Testis (tissue), 3 donors: Measurements from ENCODE around the gene UBTF. TPM values are rescaled to one million over a fixed set of nuclear protein-coding genes. Genes with fewer than 3 reads are reported as not detected.

Experiments used
- DNase-seq: peaks from one replicate; pipeline ENCODE4 v3.0.0-alpha.2; 2019
- H3K27ac ChIP-seq, 2 donors: fragments of 200-600 bp; sonication (generic); one replicate each; pipeline ENCODE4 v1.5.1; 2019
- H3K27me3 ChIP-seq: fragments of 200-600 bp; sonication (generic); one replicate; pipeline ENCODE4 v1.5.1; 2019
- H3K36me3 ChIP-seq: fragments of 200-600 bp; sonication (generic); one replicate; pipeline ENCODE4 v1.5.1; 2017; ENCODE audit warnings: low read depth; ENCODE audit errors: missing control alignments
- H3K4me1 ChIP-seq: fragments of 200-600 bp; sonication (generic); one replicate; pipeline ENCODE4 v1.5.1; 2019
- H3K4me3 ChIP-seq, 2 donors: fragments of 200-600 bp; sonication (generic); one replicate each; pipeline ENCODE4 v1.5.1; 2017 to 2019
- H3K9me3 ChIP-seq: fragments of 200-600 bp; sonication (generic); one replicate; pipeline ENCODE4 v1.5.1; 2017
- CTCF ChIP-seq, 3 experiments: fragments of 450-650 bp in 2 of 3; fragments of 200-600 bp in 1 of 3; sonication (generic) in 1 of 3; IDR thresholded peaks; one replicate each; pipeline ENCODE4 v1.5.1; 2016 to 2019; ENCODE audit warnings: antibody characterized with exemption in 3 of 3, mild to moderate bottlenecking in 2 of 3, moderate library complexity in 1 of 3
- POLR2A ChIP-seq: fragments of 450-650 bp; IDR thresholded peaks from one replicate; pipeline ENCODE4 v1.6.1; 2017; ENCODE audit warnings: antibody characterized with exemption, mild to moderate bottlenecking, moderate library complexity
- WGBS, 2 donors: methylation state at CpG; one replicate each; pipeline ENCODE4 v1.1.5; 2018; 5-methylcytosine and 5-hydroxymethylcytosine counted together
- intact Hi-C: fragments of 100-400 bp; cut with DNase I; formaldehyde crosslinking; loops from one replicate; pipeline ENCODE4 v1.15.1; 2023; ENCODE audit warnings: low total_unique reads
- polyA plus RNA-seq: library from polyadenylated mRNA; stranded (reverse); fragments of 350-450 nt; fragmentation: Illumina TruSeq; extraction: RNeasy Lipid Tissue Mini Kit (QIAGEN cat#74804); gene quantifications from one replicate; pipeline ENCODE4 v1.2.3, GENCODE V29; 2014; ENCODE audit warnings: low read depth, low replicate concordance; ENCODE audit not compliant: insufficient read depth
- total RNA-seq, 2 donors: library from RNA; depleted of rRNA; stranded (reverse); fragments of >200 nt; gene quantifications; one replicate each; pipeline ENCODE4 v1.2.3, GENCODE V29; 2016

Gene UBTF
- total and polyA plus RNA-seq, 3 donors from 2014 or later, result 54.2 to 78.7 (median 69.6) TPM

GRCh38 chr17:44190481-44190880 lies 29.0 kb downstream of the UBTF start:
- H3K4me1 ChIP-seq, result peaks cover 12% of the 10 kb centered on the region
- no peak overlapping the region for H3K27ac ChIP-seq
- no peaks in the 10 kb centered on the region for H3K9me3 ChIP-seq
- H3K27me3 ChIP-seq, result no peaks in the 10 kb centered on the region
- H3K36me3 ChIP-seq, result no peaks in the 10 kb centered on the region
- H3K4me3 ChIP-seq, result no peak overlapping the region
- TF ChIP-seq POLR2A, result no peak
- no peak for TF ChIP-seq CTCF (IDR thresholded peaks at IDR 0.05)
- 86 to 94% methylated on average over 9 to 10 of the region's 10 CpGs for WGBS, 2 donors
- DNase-seq, result no peak
- intact Hi-C loops, result no loop called here

- Histone ChIP-seq H3K27me3 (no peaks in the 10 kb centered on the region), H3K9me3 (no peaks in the 10 kb centered on the region), H3K4me3 (no peak overlapping the region), H3K27ac (no peak overlapping the region), H3K36me3 (no peaks in the 10 kb centered on the region), H3K4me1 (peaks cover 22% of the 10 kb centered on the region)
- WGBS, 2 donors, result 74 to 79% methylated on average over 5 to 12 of the region's 12 CpGs
- DNase-seq, result no peak
- intact Hi-C loops, result no loop called here
- no peak for TF ChIP-seq POLR2A
- TF ChIP-seq CTCF (IDR thresholded peaks at IDR 0.05), result no peak
Measured at GRCh38 chr17:44188576-44189403, 30.7 kb downstream of the UBTF start.

GRCh38 chr17:44187131-44187899 lies 32.2 kb downstream of the UBTF start:
- no peak for DNase-seq
- H3K27ac ChIP-seq, result peak overlapping the region; percentile 90 to 99
- H3K36me3 ChIP-seq, result no peaks in the 10 kb centered on the region
- no peaks in the 10 kb centered on the region for H3K27me3 ChIP-seq
- H3K4me3 ChIP-seq, result peak overlapping the region; percentile 93 to 96
- TF ChIP-seq POLR2A, result no peak
- no peak for TF ChIP-seq CTCF (IDR thresholded peaks at IDR 0.05)
- H3K4me1 ChIP-seq, result peaks cover 27% of the 10 kb centered on the region
- H3K9me3 ChIP-seq, result no peaks in the 10 kb centered on the region
- WGBS, 2 donors, result 1% methylated on average over 22 to 32 of the region's 32 CpGs
- intact Hi-C loops, result no loop called here

GRCh38 chr17:44186307-44187130 lies 33.0 kb downstream of the UBTF start, which contains the start of gene TMUB2:
Gene TMUB2 (plus strand): TSS chr17:44186972. CDS start chr17:44187709, 737 bp downstream.
- no peaks in the 10 kb centered on the region for H3K27me3 ChIP-seq
- intact Hi-C loops, result no loop called here
- H3K36me3 ChIP-seq, result no peaks in the 10 kb centered on the region
- H3K27ac ChIP-seq, result peak within 1 kb of the TSS; percentile 90 to 99
- TF ChIP-seq CTCF (IDR thresholded peaks at IDR 0.05) (no peak), POLR2A (peak; percentile 20)
- H3K4me1 ChIP-seq, result peaks cover 33% of the 10 kb centered on the region
- H3K9me3 ChIP-seq, result no peaks in the 10 kb centered on the region
- WGBS, 2 donors, result 0 to 1% methylated on average over 44 to 50 of the region's 50 CpGs
- peak; percentile 100 for DNase-seq
- peak within 1 kb of the TSS; percentile 93 to 96 for H3K4me3 ChIP-seq
